ENCODE measurements around the gene VPS54. TPM values are rescaled to one million over a fixed set of nuclear protein-coding genes. Genes with fewer than 3 reads are reported as not detected.

VPS54 gene
- total RNA-seq, 1 experiment from 2014 or later: 21.2 TPM

DNA sequence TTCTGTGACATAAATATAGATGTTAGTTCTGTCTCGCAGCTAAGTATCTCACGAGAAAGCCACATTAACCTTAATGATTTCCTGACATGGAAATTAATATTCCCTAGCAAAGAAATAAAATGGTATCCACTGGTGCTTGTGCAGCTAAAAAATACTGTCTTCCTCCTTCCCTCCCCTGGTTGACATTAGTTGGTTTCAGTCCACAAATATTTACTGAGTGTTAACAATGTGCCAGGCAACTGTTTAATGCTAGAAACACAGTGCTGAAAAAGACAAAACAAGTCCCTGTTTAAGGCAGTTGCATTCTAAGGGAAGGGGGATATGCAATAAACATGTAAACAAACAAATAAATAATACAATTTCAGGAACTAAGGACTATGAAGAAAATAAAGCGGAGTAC lies 44.2 kb upstream of the VPS54 start:
- ATAC-seq (no peak), DNase-seq (ENCODE audit: low read depth, low spot score) (no peak)
- no peak overlapping the region for H3K4me3 ChIP-seq (ENCODE audit: low read depth in 2 of 2, low read length in 2 of 2)
- TF ChIP-seq REST (IDR thresholded peaks at IDR 0.05; ENCODE audit: insufficient read depth in 1 of 2, low read depth in 2 of 2, low read length in 1 of 2) (no peak), SIN3A (IDR thresholded peaks at IDR 0.05; ENCODE audit: borderline replicate concordance, insufficient read depth, low read depth, low read length) (no peak), CTCF (IDR thresholded peaks at IDR 0.05) (no peak), TCF7L2 (IDR thresholded peaks at IDR 0.05; ENCODE audit: low read depth, low read length) (no peak), POLR2AphosphoS5 (IDR thresholded peaks at IDR 0.05; ENCODE audit: low read depth, low read length) (no peak)
- ChIA-PET POLR2A (interaction anchor here (0.6 kb wide), 1 partner anchor 19 kb away, joined by 6 read pairs; no protein-coding TSS in a partner anchor), CTCF (no interaction called here)
- no peaks in the 10 kb centered on the region for H3K9me3 ChIP-seq (ENCODE audit: control insufficient read depth, insufficient read depth, low read depth, low read length)
- H3K4me1 ChIP-seq (ENCODE audit: control insufficient read depth, insufficient read depth, low read length): no peaks in the 10 kb centered on the region
- BruUV-seq (replicated peaks): no TSS peak
- H3K36me3 ChIP-seq (ENCODE audit: control insufficient read depth, insufficient read depth, low read length): no peaks in the 10 kb centered on the region
- intact Hi-C loops (cut with micrococcal nuclease; ENCODE audit: unreplicated experiment): no loop called here
- in situ Hi-C loops (cut with HindIII; ENCODE audit: low pct_unique_long_range_greater_than_20kb, low sequenced_read_pairs): no loop called here
- no peaks in the 10 kb centered on the region for H3K27me3 ChIP-seq (ENCODE audit: control insufficient read depth, insufficient read depth, low read length)
- no peak overlapping the region for H3K27ac ChIP-seq (ENCODE audit: low read length)

GRCh38 chr2:64062840-64063239 lies 43.6 kb upstream of the VPS54 start:
- intact Hi-C loops (cut with micrococcal nuclease; ENCODE audit: unreplicated experiment) (no loop called here), in situ Hi-C loops (cut with HindIII; ENCODE audit: low pct_unique_long_range_greater_than_20kb, low sequenced_read_pairs) (no loop called here)
- DNase-seq (ENCODE audit: low read depth, low spot score) (no peak), ATAC-seq (no peak)
- H3K36me3 ChIP-seq (ENCODE audit: control insufficient read depth, insufficient read depth, low read length): no peaks in the 10 kb centered on the region
- CTCF ChIA-PET: no interaction called here
- BruUV-seq (replicated peaks): no TSS peak
- H3K27me3 ChIP-seq (ENCODE audit: control insufficient read depth, insufficient read depth, low read length): no peaks in the 10 kb centered on the region
- H3K27ac ChIP-seq (ENCODE audit: low read length): no peak overlapping the region
- no peaks in the 10 kb centered on the region for H3K9me3 ChIP-seq (ENCODE audit: control insufficient read depth, insufficient read depth, low read depth, low read length)
- POLR2A ChIA-PET: interaction anchor here (0.6 kb wide), 1 partner anchor 18 kb away, joined by 6 read pairs; no protein-coding TSS in a partner anchor
- TF ChIP-seq TCF7L2 (IDR thresholded peaks at IDR 0.05; ENCODE audit: low read depth, low read length) (no peak), REST (IDR thresholded peaks at IDR 0.05; ENCODE audit: insufficient read depth in 1 of 2, low read depth in 2 of 2, low read length in 1 of 2) (no peak), SIN3A (IDR thresholded peaks at IDR 0.05; ENCODE audit: borderline replicate concordance, insufficient read depth, low read depth, low read length) (no peak), CTCF (IDR thresholded peaks at IDR 0.05) (no peak), POLR2AphosphoS5 (IDR thresholded peaks at IDR 0.05; ENCODE audit: low read depth, low read length) (no peak)
- H3K4me3 ChIP-seq (ENCODE audit: low read depth in 2 of 2, low read length in 2 of 2): no peak overlapping the region
- H3K4me1 ChIP-seq (ENCODE audit: control insufficient read depth, insufficient read depth, low read length): no peaks in the 10 kb centered on the region
